ENCODE measurements around the gene UBR2. TPM values are rescaled to one million over a fixed set of nuclear protein-coding genes. Genes with fewer than 3 reads are reported as not detected.

The UBR2 gene
- total RNA-seq, 4 donors from 2014 or later, result 15.9 to 52.7 (median 49.4) TPM

- DNase-seq, result no peak
- Histone ChIP-seq H3K4me3 (no peak overlapping the region), H3K27ac (no peak overlapping the region), H3K9me3 (no peaks in the 10 kb centered on the region), H3K36me3 (peaks cover 0 to 58% (median 16%) of the 10 kb centered on the region in 4 donors), H3K27me3 (no peaks in the 10 kb centered on the region), H3K4me1 (peaks cover 0 to 12% (median 2%) of the 10 kb centered on the region in 4 donors)
- intact Hi-C loops (cut with DNase I; ENCODE audit: low total_unique reads) (no loop called here), in situ Hi-C loops (cut with MboI; ENCODE audit: low pct_ligation_motif_present in 1 of 4, low pct_unique_long_range_greater_than_20kb in 1 of 4, low sequenced_read_pairs in 3 of 4) (no loop called here)
- WGBS, 2 donors (ENCODE audit: low coverage in 1 of 2), result 48 to 80% methylated on average over 3 to 5 of the region's 5 CpGs
- no peak for TF ChIP-seq POLR2AphosphoS5 (IDR thresholded peaks at IDR 0.05)
- TF ChIP-seq POLR2A (IDR thresholded peaks at IDR 0.05), result no peak
- TF ChIP-seq EP300 (IDR thresholded peaks at IDR 0.05; ENCODE audit: low read depth), result no peak
- no peak for TF ChIP-seq CTCF (IDR thresholded peaks at IDR 0.05)
These were observed 66.0 kb downstream of the UBR2 start for GRCh38 chr6:42629845-42630244.

GRCh38 chr6:42637681-42638080, 73.9 kb downstream of the UBR2 start:
- no peak for DNase-seq
- Histone ChIP-seq H3K9me3 (no peaks in the 10 kb centered on the region), H3K27me3 (no peaks in the 10 kb centered on the region), H3K4me3 (no peak overlapping the region), H3K27ac (no peak overlapping the region), H3K4me1 (no peaks in the 10 kb centered on the region), H3K36me3 (peaks cover 0 to 75% (median 32%) of the 10 kb centered on the region in 4 donors)
- intact Hi-C loops (cut with DNase I; ENCODE audit: low total_unique reads) (no loop called here), in situ Hi-C loops (cut with MboI; ENCODE audit: low pct_ligation_motif_present in 1 of 4, low pct_unique_long_range_greater_than_20kb in 1 of 4, low sequenced_read_pairs in 3 of 4) (no loop called here)
- TF ChIP-seq POLR2A (IDR thresholded peaks at IDR 0.05), result no peak
- TF ChIP-seq CTCF (IDR thresholded peaks at IDR 0.05), result no peak
- TF ChIP-seq EP300 (IDR thresholded peaks at IDR 0.05; ENCODE audit: low read depth), result no peak
- no peak for TF ChIP-seq POLR2AphosphoS5 (IDR thresholded peaks at IDR 0.05)
- 79 to 85% methylated on average over 3 of the region's 3 CpGs for WGBS, 2 donors (ENCODE audit: low coverage in 1 of 2)

- Histone ChIP-seq H3K4me3 (no peak overlapping the region), H3K9me3 (no peaks in the 10 kb centered on the region), H3K27ac (no peak overlapping the region), H3K36me3 (peaks cover 0 to 66% (median 31%) of the 10 kb centered on the region in 4 donors), H3K27me3 (no peaks in the 10 kb centered on the region), H3K4me1 (no peaks in the 10 kb centered on the region)
- intact Hi-C loops (cut with DNase I; ENCODE audit: low total_unique reads) (no loop called here), in situ Hi-C loops (cut with MboI; ENCODE audit: low pct_ligation_motif_present in 1 of 4, low pct_unique_long_range_greater_than_20kb in 1 of 4, low sequenced_read_pairs in 3 of 4) (no loop called here)
- no peak for DNase-seq
- TF ChIP-seq POLR2A (IDR thresholded peaks at IDR 0.05) (no peak), POLR2AphosphoS5 (IDR thresholded peaks at IDR 0.05) (no peak), CTCF (IDR thresholded peaks at IDR 0.05) (no peak), EP300 (IDR thresholded peaks at IDR 0.05; ENCODE audit: low read depth) (no peak)
- WGBS, 2 donors (ENCODE audit: low coverage in 1 of 2), result 76 to 84% methylated on average over 3 to 5 of the region's 5 CpGs
These were observed 79.0 kb downstream of the UBR2 start for GRCh38 chr6:42642794-42643193.

DNA sequence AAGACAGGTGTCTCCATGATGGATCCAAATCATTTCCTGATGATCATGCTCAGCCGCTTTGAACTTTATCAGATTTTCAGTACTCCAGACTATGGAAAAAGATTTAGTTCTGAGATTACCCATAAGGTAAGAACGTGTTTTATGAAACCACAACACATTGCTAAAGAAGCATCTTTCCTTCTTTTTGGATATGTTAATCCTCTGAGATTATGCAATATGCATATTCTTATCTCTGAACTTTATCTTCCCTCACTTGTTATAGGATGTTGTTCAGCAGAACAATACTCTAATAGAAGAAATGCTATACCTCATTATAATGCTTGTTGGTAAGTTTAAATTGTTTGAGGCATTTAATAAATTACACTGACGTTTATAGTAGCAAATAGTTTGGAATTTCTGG, 80.4 kb downstream of the UBR2 start:
- intact Hi-C loops (cut with DNase I; ENCODE audit: low total_unique reads) (no loop called here), in situ Hi-C loops (cut with MboI; ENCODE audit: low pct_ligation_motif_present in 1 of 4, low pct_unique_long_range_greater_than_20kb in 1 of 4, low sequenced_read_pairs in 3 of 4) (no loop called here)
- Histone ChIP-seq H3K4me1 (no peaks in the 10 kb centered on the region), H3K27me3 (no peaks in the 10 kb centered on the region), H3K9me3 (no peaks in the 10 kb centered on the region), H3K27ac (no peak overlapping the region), H3K4me3 (no peak overlapping the region), H3K36me3 (peaks cover 0 to 77% (median 36%) of the 10 kb centered on the region in 4 donors)
- no peak for DNase-seq
- WGBS, 2 donors (ENCODE audit: low coverage in 1 of 2), result 81 to 85% methylated on average over 3 of the region's 3 CpGs
- TF ChIP-seq EP300 (IDR thresholded peaks at IDR 0.05; ENCODE audit: low read depth), result no peak
- no peak for TF ChIP-seq POLR2A (IDR thresholded peaks at IDR 0.05)
- TF ChIP-seq CTCF (IDR thresholded peaks at IDR 0.05), result no peak
- no peak for TF ChIP-seq POLR2AphosphoS5 (IDR thresholded peaks at IDR 0.05)
